Sigmoid colon (tissue), 4 donors: ENCODE data around the gene FXR1.

Experiments used
- CTCF ChIP-seq, 4 experiments: fragments of 450-650 bp in 3 of 4; fragments of 200-600 bp in 1 of 4; IDR thresholded peaks; one replicate each; pipeline ENCODE4 v1.5.1; 2016 to 2019; ENCODE audit warnings: antibody characterized with exemption in 4 of 4, mild to moderate bottlenecking in 3 of 4, moderate library complexity in 2 of 4
- EP300 ChIP-seq, 4 donors: sonication (generic); formaldehyde crosslinking; IDR thresholded peaks; one replicate each; pipeline ENCODE4 v1.6.1; 2017; ENCODE audit warnings: antibody characterized with exemption in 4 of 4
- POLR2A ChIP-seq, 2 donors: fragments of 450-650 bp; IDR thresholded peaks; one replicate each; pipeline ENCODE4 v1.6.1; 2016; ENCODE audit warnings: antibody characterized with exemption in 2 of 2, mild to moderate bottlenecking in 2 of 2, moderate library complexity in 2 of 2
- POLR2AphosphoS5 ChIP-seq, 4 donors: sonication (generic); formaldehyde crosslinking; IDR thresholded peaks; one replicate each; pipeline ENCODE4 v1.6.1; 2017; ENCODE audit warnings: antibody characterized with exemption in 4 of 4

- TF ChIP-seq CTCF (IDR thresholded peaks at IDR 0.05) = no peak
- no peak for TF ChIP-seq POLR2AphosphoS5 (IDR thresholded peaks at IDR 0.05)
- no peak for TF ChIP-seq POLR2A (IDR thresholded peaks at IDR 0.05)
- no peak for TF ChIP-seq EP300 (IDR thresholded peaks at IDR 0.05)
Observed at GRCh38 chr3:180983136-180983535, 70.7 kb downstream of the FXR1 start.
